ENCODE data around the gene CSTPP1. TPM values are rescaled to one million over a fixed set of nuclear protein-coding genes. Genes with fewer than 3 reads are reported as not detected.

The CSTPP1 gene
- total RNA-seq, 4 donors from 2014 or later: 31.8 to 42.1 (median 39.1) TPM

DNA sequence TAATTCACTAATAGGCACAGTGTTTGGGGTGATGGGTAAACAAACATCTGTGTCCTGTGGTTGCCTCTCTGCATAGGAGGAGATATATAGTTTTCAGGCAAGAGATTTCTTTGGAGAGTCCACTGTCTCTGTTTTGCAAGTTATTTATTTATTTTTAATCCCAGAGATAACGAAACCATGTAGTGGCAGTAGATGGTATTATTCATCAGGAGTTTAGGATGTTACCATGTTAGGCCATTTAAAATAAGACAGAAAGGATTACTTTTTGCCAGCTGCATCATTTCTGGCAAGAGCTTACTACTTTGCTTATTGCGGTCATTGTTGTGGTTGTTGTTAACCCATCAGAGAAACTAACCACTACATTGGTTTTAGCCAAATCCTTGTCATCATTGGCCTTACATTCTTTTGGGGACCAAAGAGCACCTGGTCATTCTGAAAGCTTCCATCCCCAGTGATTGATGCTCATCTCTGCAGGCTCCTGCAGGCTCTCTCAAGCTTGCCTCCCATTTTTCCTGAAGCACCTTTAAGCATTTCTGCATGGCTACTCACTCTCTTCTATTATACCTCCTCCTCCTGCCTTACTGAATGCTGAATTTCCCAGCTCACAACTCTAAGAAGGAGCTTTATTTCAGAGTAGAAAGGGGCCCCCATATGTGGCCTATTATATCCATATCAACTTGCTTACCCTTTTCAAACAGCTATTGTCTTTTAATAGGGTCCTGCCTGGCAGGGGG, 84.4 kb downstream of the CSTPP1 start:
- H3K27me3 ChIP-seq: no peaks in the 10 kb centered on the region
- H3K9me3 ChIP-seq: no peaks in the 10 kb centered on the region
- H3K36me3 ChIP-seq: no peaks in the 10 kb centered on the region
- no peaks in the 10 kb centered on the region for H3K4me1 ChIP-seq
- no peak overlapping the region for H3K4me3 ChIP-seq
- no peak for DNase-seq
- TF ChIP-seq POLR2A (IDR thresholded peaks at IDR 0.05): no peak
- TF ChIP-seq, protein P1, sequence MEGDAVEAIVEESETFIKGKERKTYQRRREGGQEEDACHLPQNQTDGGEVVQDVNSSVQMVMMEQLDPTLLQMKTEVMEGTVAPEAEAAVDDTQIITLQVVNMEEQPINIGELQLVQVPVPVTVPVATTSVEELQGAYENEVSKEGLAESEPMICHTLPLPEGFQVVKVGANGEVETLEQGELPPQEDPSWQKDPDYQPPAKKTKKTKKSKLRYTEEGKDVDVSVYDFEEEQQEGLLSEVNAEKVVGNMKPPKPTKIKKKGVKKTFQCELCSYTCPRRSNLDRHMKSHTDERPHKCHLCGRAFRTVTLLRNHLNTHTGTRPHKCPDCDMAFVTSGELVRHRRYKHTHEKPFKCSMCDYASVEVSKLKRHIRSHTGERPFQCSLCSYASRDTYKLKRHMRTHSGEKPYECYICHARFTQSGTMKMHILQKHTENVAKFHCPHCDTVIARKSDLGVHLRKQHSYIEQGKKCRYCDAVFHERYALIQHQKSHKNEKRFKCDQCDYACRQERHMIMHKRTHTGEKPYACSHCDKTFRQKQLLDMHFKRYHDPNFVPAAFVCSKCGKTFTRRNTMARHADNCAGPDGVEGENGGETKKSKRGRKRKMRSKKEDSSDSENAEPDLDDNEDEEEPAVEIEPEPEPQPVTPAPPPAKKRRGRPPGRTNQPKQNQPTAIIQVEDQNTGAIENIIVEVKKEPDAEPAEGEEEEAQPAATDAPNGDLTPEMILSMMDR (IDR thresholded peaks at IDR 0.05): no peak
- no peak overlapping the region for H3K27ac ChIP-seq

- no peak overlapping the region for H3K4me3 ChIP-seq
- TF ChIP-seq POLR2A (IDR thresholded peaks at IDR 0.05): no peak
- TF ChIP-seq, protein P1 (IDR thresholded peaks at IDR 0.05): no peak
These were observed 84.9 kb downstream of the CSTPP1 start for GRCh38 chr11:47021527-47021818.

DNA sequence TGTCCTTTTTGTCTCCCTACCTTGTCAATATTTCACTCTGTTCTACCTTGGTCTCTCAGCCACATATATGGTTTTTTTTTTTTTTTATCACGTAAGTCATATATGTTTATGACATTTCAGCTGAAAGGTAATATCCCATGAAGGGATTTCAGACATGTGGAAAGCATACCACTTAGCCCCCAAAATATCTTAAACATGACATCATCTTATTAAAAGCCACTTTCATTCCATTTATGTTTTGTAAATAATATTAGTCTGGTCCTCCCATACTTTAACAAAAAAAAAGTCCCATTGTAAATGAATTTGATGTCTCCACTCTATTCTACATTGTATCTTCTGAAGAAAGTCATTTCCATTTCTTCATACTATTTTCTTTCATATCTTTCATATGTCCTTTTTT, 85.4 kb downstream of the CSTPP1 start:
- H3K27ac ChIP-seq: no peak overlapping the region
- H3K27me3 ChIP-seq: no peaks in the 10 kb centered on the region
- TF ChIP-seq POLR2A (IDR thresholded peaks at IDR 0.05): no peak
- TF ChIP-seq, protein P1 (IDR thresholded peaks at IDR 0.05): no peak
- DNase-seq: no peak
- H3K4me3 ChIP-seq: no peak overlapping the region
- no peaks in the 10 kb centered on the region for H3K9me3 ChIP-seq
- H3K4me1 ChIP-seq: no peaks in the 10 kb centered on the region
- H3K36me3 ChIP-seq: no peaks in the 10 kb centered on the region

More at GRCh38 chr11:47021527-47021818, 84.9 kb downstream of the CSTPP1 start:
- Histone ChIP-seq H3K27ac (no peak overlapping the region), H3K4me1 (no peaks in the 10 kb centered on the region), H3K9me3 (no peaks in the 10 kb centered on the region), H3K36me3 (no peaks in the 10 kb centered on the region), H3K27me3 (no peaks in the 10 kb centered on the region)
- no peak for DNase-seq

- no peak for DNase-seq
- no peak overlapping the region for H3K27ac ChIP-seq
- H3K36me3 ChIP-seq: no peaks in the 10 kb centered on the region
- no peaks in the 10 kb centered on the region for H3K9me3 ChIP-seq
- no peaks in the 10 kb centered on the region for H3K4me1 ChIP-seq
- H3K27me3 ChIP-seq: no peaks in the 10 kb centered on the region
- no peak overlapping the region for H3K4me3 ChIP-seq
- TF ChIP-seq, protein P1 (IDR thresholded peaks at IDR 0.05): no peak
- TF ChIP-seq POLR2A (IDR thresholded peaks at IDR 0.05): no peak
These were observed 91.9 kb downstream of the CSTPP1 start for GRCh38 chr11:47028195-47029093.

- no peak for TF ChIP-seq POLR2A (IDR thresholded peaks at IDR 0.05)
- TF ChIP-seq, protein P1 (IDR thresholded peaks at IDR 0.05): no peak
- Histone ChIP-seq H3K27me3 (no peaks in the 10 kb centered on the region), H3K9me3 (no peaks in the 10 kb centered on the region), H3K36me3 (no peaks in the 10 kb centered on the region), H3K4me1 (no peaks in the 10 kb centered on the region), H3K27ac (no peak overlapping the region), H3K4me3 (no peak overlapping the region)
- DNase-seq: no peak
These were observed 96.9 kb downstream of the CSTPP1 start for GRCh38 chr11:47033439-47033838.

Data from Peyer's patch (tissue), 4 donors.